K562 (cell line): ENCODE results near the gene PQBP1. TPM values are rescaled to one million over a fixed set of nuclear protein-coding genes. Genes with fewer than 3 reads are reported as not detected.

Experiments used
- ARNT ChIP-seq, 2 experiments: fragments of 450-650 bp; IDR thresholded peaks; 2 replicates each; pipeline ENCODE4 v1.6.1; 2016; ENCODE audit warnings: mild to moderate bottlenecking in 1 of 2
- CCAR2 ChIP-seq: fragments of 200-400 bp; formaldehyde crosslinking; IDR thresholded peaks from 2 replicates; pipeline ENCODE4 v1.6.1; 2017; ENCODE audit warnings: mild to moderate bottlenecking, low read depth, low read length
- E2F3 ChIP-seq: fragments of 250-450 bp; sonication (Bioruptor Pico); IDR thresholded peaks from 2 replicates; pipeline ENCODE4 v1.4.0; 2020; ENCODE audit warnings: mild to moderate bottlenecking
- E2F6 ChIP-seq, 2 experiments: IDR thresholded peaks; 2 replicates each; pipeline ENCODE4 v1.6.1; 2011; ENCODE audit warnings: borderline replicate concordance in 1 of 2, control low read depth in 1 of 2, low read depth in 1 of 2, low read length in 1 of 2, mild to moderate bottlenecking in 1 of 2, mixed read lengths in 1 of 2, moderate library complexity in 1 of 2; ENCODE audit not compliant: insufficient read depth in 1 of 2, insufficient read length in 1 of 2, poor library complexity in 1 of 2, severe bottlenecking in 1 of 2; ENCODE audit errors: extremely low read depth in 1 of 2
- FOSL1 ChIP-seq: fragments of 200-800 bp; sonication (Bioruptor generic); conservative IDR thresholded peaks from 2 replicates; pipeline ENCODE4 v1.6.1; 2016; ENCODE audit warnings: missing genetic modification characterization, missing compliant biosample characterization
- FOXJ2 ChIP-seq: fragments of 200-800 bp; sonication (Bioruptor generic); IDR thresholded peaks from 2 replicates; pipeline ENCODE4 v1.6.1; 2016; ENCODE audit warnings: missing genetic modification characterization, missing compliant biosample characterization
- HDAC2 ChIP-seq: fragments of 450-650 bp; IDR thresholded peaks from 2 replicates; pipeline ENCODE4 v1.6.1; 2016; ENCODE audit warnings: mild to moderate bottlenecking
- HNRNPH1 ChIP-seq: fragments of 200-400 bp; formaldehyde crosslinking; optimal IDR thresholded peaks from 2 replicates; pipeline ENCODE3; 2017; ENCODE audit warnings: low read depth, mild to moderate bottlenecking, low read length, moderate library complexity
- JUND ChIP-seq, 2 experiments: IDR thresholded peaks; 2 replicates in 1 of 2; 3 replicates in 1 of 2; pipeline ENCODE4 v1.6.1; 2011; ENCODE audit warnings: borderline replicate concordance in 2 of 2, low read depth in 2 of 2, low read length in 2 of 2, improper control_type of control experiment in 1 of 2, missing biosample characterization in 1 of 2, missing genetic modification characterization in 1 of 2, missing genetic modification reagents in 1 of 2
- MCM3 ChIP-seq: fragments of 450-650 bp; IDR thresholded peaks from 2 replicates; pipeline ENCODE4 v1.6.1; 2016
- MNT ChIP-seq, 2 experiments: fragments of 450-650 bp; conservative IDR thresholded peaks; 2 replicates each; pipeline ENCODE4 v1.6.1; 2017; ENCODE audit warnings: mild to moderate bottlenecking in 2 of 2, moderate library complexity in 2 of 2
- NEUROD1 ChIP-seq: fragments of 150-350 bp; IDR thresholded peaks from 2 replicates; pipeline ENCODE4 v1.6.1; 2014; ENCODE audit warnings: borderline replicate concordance, low read length, low read depth; ENCODE audit not compliant: partially characterized antibody
- PHTF2 ChIP-seq: fragments of 250-450 bp; sonication (Bioruptor Pico); IDR thresholded peaks from 2 replicates; pipeline ENCODE4 v1.5.0; 2021; ENCODE audit warnings: mild to moderate bottlenecking
- PML ChIP-seq: IDR thresholded peaks from 2 replicates; pipeline ENCODE4 v1.6.1; 2012; ENCODE audit warnings: low read length, inconsistent platforms
- RBM17 ChIP-seq: fragments of 200-400 bp; formaldehyde crosslinking; IDR thresholded peaks from 2 replicates; pipeline ENCODE4 v1.6.1; 2017; ENCODE audit warnings: low read depth, mild to moderate bottlenecking, low read length, borderline replicate concordance
- SAFB ChIP-seq: fragments of 200-400 bp; formaldehyde crosslinking; IDR thresholded peaks from 2 replicates; pipeline ENCODE4 v1.6.1; 2017; ENCODE audit warnings: low read depth, low read length, borderline replicate concordance
- SIN3A ChIP-seq, 2 experiments: fragments of 150-350 bp in 1 of 2; IDR thresholded peaks; 2 replicates each; pipeline ENCODE4 v1.6.1; 2011 to 2016; ENCODE audit warnings: borderline replicate concordance in 2 of 2, low read depth in 2 of 2, low read length in 2 of 2, mild to moderate bottlenecking in 2 of 2, moderate library complexity in 2 of 2; ENCODE audit not compliant: control insufficient read depth in 1 of 2
- ZNF24 ChIP-seq: fragments of 450-650 bp; IDR thresholded peaks from 2 replicates; pipeline ENCODE4 v1.6.1; 2016
- ZNF518B ChIP-seq: fragments of 250-450 bp; sonication (Bioruptor Pico); IDR thresholded peaks from 2 replicates; pipeline ENCODE4 v1.5.0; 2021; ENCODE audit warnings: mild to moderate bottlenecking, moderate library complexity
- polyA plus RNA-seq, 8 experiments: library from polyadenylated mRNA; depleted of rRNA in 4 of 8; stranded (reverse) in 5 of 8; unstranded in 3 of 8; fragments of >200 nt; fragmentation: Nextera tagmentation in 2 of 8; fragmentation: Illumina TruSeq in 1 of 8; extraction: Ambion mirVana in 2 of 8; extraction: Trizol in 1 of 8; gene quantifications; 2 replicates each; pipeline versions ENCODE4 v1.2.1 to v1.2.3, GENCODE V29; 2011 to 2014; ENCODE audit warnings: inconsistent platforms in 1 of 8, missing spikeins in 1 of 8
- total RNA-seq, 7 experiments: library from RNA; depleted of rRNA in 6 of 7; stranded (reverse); fragments of >200 nt in 6 of 7; fragmentation: Illumina TruSeq in 2 of 7; extraction: Trizol in 2 of 7; gene quantifications; 2 replicates each; pipeline versions ENCODE4 v1.2.1 to v1.2.3, GENCODE V29; 2011 to 2021; ENCODE audit warnings: low replicate concordance in 1 of 7
- TF ChIP-seq, protein P1 (sequence below): fragments of 250-450 bp; sonication (Bioruptor Pico); IDR thresholded peaks from 2 replicates; pipeline ENCODE4 v1.9.0; 2021; ENCODE audit warnings: mild to moderate bottlenecking, inconsistent platforms

PQBP1 gene
- total and polyA plus RNA-seq, 9 of the 15 experiments (the other 6 are each of a cell fraction or from before 2014, with no cell fraction given) = 41.3 to 262 (median 112) TPM

DNA sequence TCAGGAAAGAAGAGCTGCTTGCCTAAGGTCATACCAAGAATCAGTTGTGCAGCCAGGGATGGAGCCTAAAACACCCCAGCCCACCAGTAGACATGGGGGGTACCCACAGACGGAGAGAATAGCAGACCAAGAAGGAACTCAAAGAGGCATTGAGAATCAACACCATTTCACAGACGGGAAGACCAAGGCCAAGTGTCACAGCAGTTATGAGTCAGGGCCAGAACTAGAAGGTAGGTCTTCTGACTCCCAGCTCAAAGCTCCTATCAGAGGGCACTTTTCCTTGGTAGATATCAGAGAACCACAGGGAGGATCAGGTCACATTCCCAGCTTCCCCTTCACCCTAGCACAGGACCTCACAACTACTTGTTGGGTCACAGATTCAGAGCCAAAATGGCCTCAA is 45.2 kb downstream of the PQBP1 start (continued):
- TF ChIP-seq SIN3A (IDR thresholded peaks at IDR 0.05; ENCODE audit: borderline replicate concordance in 2 of 2, control insufficient read depth in 1 of 2, low read depth in 2 of 2, low read length in 2 of 2) (no peak), MCM3 (no peak), FOXJ2 (tag) (no peak), RBM17 (no peak), CCAR2 (no peak), MNT (conservative IDR thresholded peaks at IDR 0.05) (no peak), ZNF518B (CRISPR knock-in tag) (no peak), JUND (IDR thresholded peaks at IDR 0.05; ENCODE audit: borderline replicate concordance, low read depth, low read length) (peak; percentile 13; the same call in 1 of the 2 replicates), JUND (tag; IDR thresholded peaks at IDR 0.05; ENCODE audit: borderline replicate concordance, low read depth, low read length) (peak; percentile 31; the same call in 1 of the 3 replicates), PHTF2 (CRISPR knock-in tag) (no peak), HDAC2 (peak; percentile 75), ZNF24 (no peak), HNRNPH1 (no peak), E2F3 (no peak), NEUROD1 (no peak), PML (no peak), FOSL1 (peak; percentile 46), ARNT (IDR thresholded peaks at IDR 0.05) (no peak), E2F6 (IDR thresholded peaks at IDR 0.05; ENCODE audit: borderline replicate concordance in 1 of 2, extremely low read depth in 1 of 2, insufficient read depth in 1 of 2, insufficient read length in 1 of 2, low read depth in 1 of 2, low read length in 1 of 2, poor library complexity in 1 of 2, severe bottlenecking in 1 of 2) (no peak), SAFB (no peak)
- TF ChIP-seq, protein P1, sequence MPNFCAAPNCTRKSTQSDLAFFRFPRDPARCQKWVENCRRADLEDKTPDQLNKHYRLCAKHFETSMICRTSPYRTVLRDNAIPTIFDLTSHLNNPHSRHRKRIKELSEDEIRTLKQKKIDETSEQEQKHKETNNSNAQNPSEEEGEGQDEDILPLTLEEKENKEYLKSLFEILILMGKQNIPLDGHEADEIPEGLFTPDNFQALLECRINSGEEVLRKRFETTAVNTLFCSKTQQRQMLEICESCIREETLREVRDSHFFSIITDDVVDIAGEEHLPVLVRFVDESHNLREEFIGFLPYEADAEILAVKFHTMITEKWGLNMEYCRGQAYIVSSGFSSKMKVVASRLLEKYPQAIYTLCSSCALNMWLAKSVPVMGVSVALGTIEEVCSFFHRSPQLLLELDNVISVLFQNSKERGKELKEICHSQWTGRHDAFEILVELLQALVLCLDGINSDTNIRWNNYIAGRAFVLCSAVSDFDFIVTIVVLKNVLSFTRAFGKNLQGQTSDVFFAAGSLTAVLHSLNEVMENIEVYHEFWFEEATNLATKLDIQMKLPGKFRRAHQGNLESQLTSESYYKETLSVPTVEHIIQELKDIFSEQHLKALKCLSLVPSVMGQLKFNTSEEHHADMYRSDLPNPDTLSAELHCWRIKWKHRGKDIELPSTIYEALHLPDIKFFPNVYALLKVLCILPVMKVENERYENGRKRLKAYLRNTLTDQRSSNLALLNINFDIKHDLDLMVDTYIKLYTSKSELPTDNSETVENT (CRISPR knock-in tag) = no peak
